Vagina (tissue), 2 donors: ENCODE results near the gene TSPEAR.

ENCODE experiments used
- POLR2A ChIP-seq, 2 donors: fragments of 450-650 bp; IDR thresholded peaks; one replicate each; pipeline ENCODE4 v1.6.1; 2017; ENCODE audit warnings: antibody characterized with exemption in 2 of 2, mild to moderate bottlenecking in 2 of 2, moderate library complexity in 2 of 2
- POLR2AphosphoS5 ChIP-seq, 2 donors: sonication (generic); formaldehyde crosslinking; IDR thresholded peaks; one replicate each; pipeline ENCODE4 v1.9.0; 2017; ENCODE audit warnings: antibody characterized with exemption in 2 of 2, mild to moderate bottlenecking in 2 of 2, low read depth in 1 of 2; ENCODE audit not compliant: insufficient read depth in 1 of 2

- TF ChIP-seq POLR2AphosphoS5 (IDR thresholded peaks at IDR 0.05; ENCODE audit: insufficient read depth in 1 of 2, low read depth in 1 of 2), result no peak
- TF ChIP-seq POLR2A (IDR thresholded peaks at IDR 0.05), result no peak
These were observed 221.4 kb downstream of the TSPEAR start for GRCh38 chr21:44489962-44490361.
